Effector memory CD8-positive, alpha-beta T cell (primary cell): ENCODE measurements around the gene LHCGR.
"Not testable (repeated sequence)": the region's sequence is repeated elsewhere in the genome, so short reads cannot be mapped to it uniquely, and the experiment has no call there.

Experiments used
- ATAC-seq: fragments of 150-1000 bp; cut with Tn5 transposase; replicated peaks from 2 replicates; pipeline ENCODE4 v1.10.0; 2021; ENCODE audit warnings: mild to moderate bottlenecking, moderate library complexity
- DNase-seq, 3 experiments: peaks; one replicate each; pipeline ENCODE4 v3.0.0; 2021
- H3K27ac Mint-ChIP-seq, 2 donors: one replicate each; pipeline ENCODE4 v1.8.0; 2022; ENCODE audit warnings: mild to moderate bottlenecking in 2 of 2, mixed read lengths in 2 of 2, moderate library complexity in 2 of 2
- H3K27me3 Mint-ChIP-seq, 2 donors: one replicate each; pipeline ENCODE4 v1.8.0; 2022; ENCODE audit warnings: mixed read lengths in 2 of 2
- H3K36me3 Mint-ChIP-seq: one replicate; pipeline ENCODE4 v1.8.0; 2022; ENCODE audit warnings: mild to moderate bottlenecking, moderate library complexity, mixed read lengths; ENCODE audit not compliant: insufficient read depth
- H3K4me1 Mint-ChIP-seq, 2 donors: one replicate each; pipeline ENCODE4 v1.8.0; 2022; ENCODE audit warnings: low read depth in 2 of 2, mixed read lengths in 2 of 2
- H3K4me3 Mint-ChIP-seq, 2 donors: one replicate each; pipeline ENCODE4 v1.8.0; 2022; ENCODE audit warnings: mild to moderate bottlenecking in 2 of 2, mixed read lengths in 2 of 2, moderate library complexity in 2 of 2
- H3K9me3 Mint-ChIP-seq, 2 donors: one replicate each; pipeline ENCODE4 v1.8.0; 2022; ENCODE audit warnings: mixed read lengths in 2 of 2

The LHCGR gene

DNA sequence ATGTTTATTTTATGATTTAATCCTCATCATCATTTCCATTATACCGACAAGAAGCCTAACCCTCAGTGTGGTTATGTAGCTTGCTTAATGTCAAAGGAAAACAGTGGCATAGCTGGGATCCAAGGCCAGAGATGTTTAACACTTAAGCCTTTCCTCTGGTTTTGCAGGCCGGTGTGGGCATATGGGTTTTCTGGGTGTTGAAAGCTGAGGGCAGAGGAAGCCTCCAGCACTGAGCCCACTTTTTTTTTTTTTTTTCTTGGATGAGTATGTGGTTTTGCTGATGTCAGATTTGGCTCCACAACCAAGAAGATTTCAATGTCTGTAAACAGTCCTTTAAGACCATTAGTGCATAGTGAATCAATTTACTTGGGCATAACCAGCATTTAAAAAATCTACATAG is 41.3 kb downstream of the LHCGR start:
- DNase-seq (no peak), ATAC-seq (no peak)
- H3K27ac Mint-ChIP-seq, result no peak overlapping the region
- no peaks in the 10 kb centered on the region for H3K36me3 Mint-ChIP-seq
- peaks cover 6 to 11% of the 10 kb centered on the region in 2 donors for H3K27me3 Mint-ChIP-seq
- no peak overlapping the region for H3K4me3 Mint-ChIP-seq
- H3K4me1 Mint-ChIP-seq, result no peaks in the 10 kb centered on the region
- peaks cover 0 to 3% of the 10 kb centered on the region in 2 donors for H3K9me3 Mint-ChIP-seq

GRCh38 chr2:48713647-48714046 is 41.9 kb downstream of the LHCGR start:
- no peak for DNase-seq
- Mint-ChIP-seq H3K9me3 (peaks cover 0 to 3% of the 10 kb centered on the region in 2 donors), H3K27me3 (peaks cover 6 to 11% of the 10 kb centered on the region in 2 donors)

DNA sequence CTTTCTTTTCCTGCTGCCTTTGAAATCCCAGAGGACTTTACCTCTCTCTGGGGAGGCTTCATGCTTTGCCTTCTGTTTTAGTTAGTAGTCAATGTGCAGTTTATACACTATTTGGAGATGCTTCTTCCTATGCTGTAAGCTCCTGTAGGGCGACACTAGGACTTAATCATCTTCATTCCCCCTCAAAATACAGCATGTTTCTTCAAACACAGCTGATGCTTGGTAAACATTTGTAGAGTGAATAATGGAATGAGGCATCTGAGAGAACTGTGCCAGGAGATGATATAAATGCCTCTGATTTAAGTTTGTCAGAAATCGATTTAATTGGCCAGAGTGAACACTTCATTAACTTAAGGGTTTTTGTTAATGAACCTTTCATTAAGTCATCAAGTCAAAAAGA is 43.4 kb downstream of the LHCGR start:
- Mint-ChIP-seq H3K4me3 (no peak overlapping the region), H3K4me1 (no peaks in the 10 kb centered on the region), H3K27ac (no peak overlapping the region), H3K27me3 (peaks cover 6 to 11% of the 10 kb centered on the region in 2 donors), H3K36me3 (no peaks in the 10 kb centered on the region), H3K9me3 (peaks cover 0 to 3% of the 10 kb centered on the region in 2 donors)
- no peak for ATAC-seq
- DNase-seq, result no peak

More at GRCh38 chr2:48713647-48714046, 41.9 kb downstream of the LHCGR start:
- no peak for ATAC-seq
- Mint-ChIP-seq H3K4me3 (no peak overlapping the region), H3K27ac (no peak overlapping the region), H3K4me1 (no peaks in the 10 kb centered on the region), H3K36me3 (no peaks in the 10 kb centered on the region)

DNA sequence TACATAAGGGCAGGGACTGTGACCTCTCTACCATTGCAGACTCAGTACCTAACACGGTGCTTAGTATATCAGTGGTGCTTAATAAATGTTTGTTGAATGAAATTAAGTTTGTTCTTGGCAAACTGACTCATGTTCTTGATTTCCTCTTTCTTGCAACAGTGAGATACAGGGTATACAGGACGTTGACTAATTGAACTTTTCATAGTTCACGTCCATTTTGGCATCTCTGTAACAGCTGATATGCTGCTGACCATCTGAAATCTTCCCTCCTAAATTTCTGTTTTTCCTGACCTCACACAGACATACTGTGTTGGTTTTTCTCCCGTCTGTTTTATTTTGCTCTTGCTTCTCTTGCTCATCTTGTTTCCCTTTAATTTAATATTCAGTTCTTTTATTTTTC is 44.2 kb downstream of the LHCGR start:
- peaks cover 6 to 11% of the 10 kb centered on the region in 2 donors for H3K27me3 Mint-ChIP-seq
- H3K27ac Mint-ChIP-seq, result no peak overlapping the region
- DNase-seq, result no peak
- H3K4me1 Mint-ChIP-seq, result no peaks in the 10 kb centered on the region
- H3K9me3 Mint-ChIP-seq, result peaks cover 0 to 3% of the 10 kb centered on the region in 2 donors
- H3K4me3 Mint-ChIP-seq, result no peak overlapping the region
- H3K36me3 Mint-ChIP-seq, result no peaks in the 10 kb centered on the region
- no peak for ATAC-seq

DNA sequence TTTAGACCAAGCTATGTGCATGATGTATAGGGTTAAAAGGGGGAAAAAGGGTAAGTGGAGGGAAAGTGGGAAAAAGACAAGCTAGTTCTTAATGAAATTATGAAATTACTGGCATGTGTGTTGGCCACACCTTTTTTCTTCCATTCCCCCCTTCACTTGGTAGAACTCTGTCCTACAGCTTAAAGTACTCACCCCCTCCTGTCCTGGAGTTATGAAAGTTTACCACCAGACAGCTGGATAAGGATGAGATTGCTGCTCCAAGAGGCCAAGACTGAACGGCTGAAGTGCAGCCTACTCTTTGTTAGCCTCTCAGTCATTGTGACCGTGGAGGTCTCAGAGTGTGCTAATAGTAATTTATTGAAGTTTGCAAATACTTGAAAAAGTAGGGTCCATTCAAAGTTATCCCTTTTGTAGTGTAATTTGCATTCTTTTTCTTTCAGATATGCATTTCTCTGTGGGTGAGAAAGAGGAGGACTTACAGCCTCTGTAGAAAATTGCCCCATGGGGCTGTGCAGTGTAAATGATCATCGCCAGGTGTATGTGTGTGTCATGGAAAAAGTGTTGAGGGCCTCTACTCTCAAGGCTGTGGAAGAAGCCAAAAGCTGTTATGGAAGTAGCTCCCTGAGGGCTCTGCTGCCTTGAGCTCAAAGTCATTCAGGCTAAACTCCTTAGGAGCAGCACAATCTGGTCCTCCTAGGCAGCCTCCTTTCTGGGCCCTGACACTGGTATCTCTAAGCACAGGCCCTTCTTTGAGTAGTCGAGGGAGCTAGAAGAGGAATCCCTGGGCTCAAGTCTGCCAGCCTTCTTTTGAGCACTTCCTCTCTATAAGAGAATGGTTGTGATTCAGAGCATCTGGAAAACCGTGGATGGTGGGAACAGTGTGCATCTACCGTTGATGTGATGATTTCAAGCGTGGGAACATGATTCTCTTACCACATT is 46.2 kb downstream of the LHCGR start:
- H3K27me3 Mint-ChIP-seq, result peaks cover 6 to 11% of the 10 kb centered on the region in 2 donors
- H3K9me3 Mint-ChIP-seq, result peaks cover 0 to 5% of the 10 kb centered on the region in 2 donors
- no peak overlapping the region for H3K4me3 Mint-ChIP-seq
- DNase-seq (no peak), ATAC-seq (no peak)
- no peaks in the 10 kb centered on the region for H3K36me3 Mint-ChIP-seq
- H3K27ac Mint-ChIP-seq, result no peak overlapping the region
- H3K4me1 Mint-ChIP-seq, result no peaks in the 10 kb centered on the region

- H3K36me3 Mint-ChIP-seq, result no peaks in the 10 kb centered on the region
Observed at GRCh38 chr2:48707466-48707865, 48.1 kb downstream of the LHCGR start.

DNA sequence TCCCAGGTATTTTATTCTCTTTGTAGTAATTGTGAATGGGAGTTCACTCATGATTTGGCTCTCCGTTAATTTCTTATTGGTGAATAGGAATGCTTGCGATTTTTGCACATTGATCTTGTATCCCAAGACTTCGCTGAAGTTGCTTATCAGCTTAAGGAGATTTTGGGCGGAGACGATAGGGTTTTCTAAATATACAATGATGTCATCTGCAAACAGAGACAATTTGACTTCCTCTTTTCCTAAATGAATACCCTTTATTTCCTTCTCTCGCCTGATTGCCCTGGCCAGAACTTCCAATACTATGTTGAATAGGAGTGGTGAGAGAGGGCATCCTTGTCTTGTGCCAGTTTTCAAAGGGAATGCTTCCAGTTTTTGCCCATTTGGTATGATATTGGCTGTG is 51.9 kb downstream of the LHCGR start:
- H3K27ac Mint-ChIP-seq, ATAC-seq, H3K27me3 Mint-ChIP-seq, H3K4me3 Mint-ChIP-seq, H3K36me3 Mint-ChIP-seq, H3K4me1 Mint-ChIP-seq, H3K9me3 Mint-ChIP-seq, DNase-seq: not testable (repeated sequence)

More at GRCh38 chr2:48707466-48707865, 48.1 kb downstream of the LHCGR start:
- peaks cover 6 to 11% of the 10 kb centered on the region in 2 donors for H3K27me3 Mint-ChIP-seq
- no peak overlapping the region for H3K27ac Mint-ChIP-seq
- H3K9me3 Mint-ChIP-seq, result peaks cover 0 to 5% of the 10 kb centered on the region in 2 donors
- no peak overlapping the region for H3K4me3 Mint-ChIP-seq
- no peaks in the 10 kb centered on the region for H3K4me1 Mint-ChIP-seq
- no peak for ATAC-seq
- DNase-seq, result no peak

DNA sequence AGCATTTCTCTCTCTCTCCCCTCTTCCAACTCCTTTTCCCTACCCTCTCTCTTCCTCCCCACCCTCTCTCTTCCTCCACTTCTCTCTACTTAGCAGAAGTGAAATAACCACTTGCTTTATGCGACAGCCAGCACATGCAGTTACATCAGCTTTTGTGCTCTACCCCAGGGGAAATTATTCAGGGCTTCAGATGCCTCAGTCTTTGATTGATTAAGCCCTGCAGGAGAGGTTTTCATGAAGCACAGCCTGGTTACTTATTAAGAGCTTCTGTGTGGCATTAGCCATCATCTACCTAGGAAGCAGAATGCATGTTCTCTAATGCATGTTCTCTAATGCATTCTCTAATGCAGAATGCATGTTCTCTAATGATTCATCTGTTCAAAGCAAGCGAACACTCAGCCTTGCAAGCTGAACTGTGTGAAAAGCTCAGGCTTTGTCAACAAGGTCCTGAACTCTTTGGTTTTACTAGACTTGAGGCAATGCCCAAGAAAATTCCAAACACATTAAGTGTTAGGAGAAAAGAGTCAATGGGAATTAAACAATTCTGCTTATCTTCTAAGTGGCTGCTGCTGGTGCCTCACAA is 56.1 kb downstream of the LHCGR start:
- no peak for ATAC-seq
- Mint-ChIP-seq H3K4me3 (no peak overlapping the region), H3K4me1 (no peaks in the 10 kb centered on the region), H3K9me3 (no peaks in the 10 kb centered on the region), H3K27me3 (no peaks in the 10 kb centered on the region), H3K36me3 (no peaks in the 10 kb centered on the region), H3K27ac (no peak overlapping the region)
- no peak for DNase-seq

GRCh38 chr2:48696881-48697280 is 58.6 kb downstream of the LHCGR start:
- H3K27me3 Mint-ChIP-seq, result peaks cover 0 to 5% of the 10 kb centered on the region in 2 donors
- H3K36me3 Mint-ChIP-seq, result no peaks in the 10 kb centered on the region
- H3K4me3 Mint-ChIP-seq, result no peak overlapping the region
- no peaks in the 10 kb centered on the region for H3K4me1 Mint-ChIP-seq
- no peak for ATAC-seq
- H3K9me3 Mint-ChIP-seq, result no peaks in the 10 kb centered on the region
- DNase-seq, result no peak
- no peak overlapping the region for H3K27ac Mint-ChIP-seq

DNA sequence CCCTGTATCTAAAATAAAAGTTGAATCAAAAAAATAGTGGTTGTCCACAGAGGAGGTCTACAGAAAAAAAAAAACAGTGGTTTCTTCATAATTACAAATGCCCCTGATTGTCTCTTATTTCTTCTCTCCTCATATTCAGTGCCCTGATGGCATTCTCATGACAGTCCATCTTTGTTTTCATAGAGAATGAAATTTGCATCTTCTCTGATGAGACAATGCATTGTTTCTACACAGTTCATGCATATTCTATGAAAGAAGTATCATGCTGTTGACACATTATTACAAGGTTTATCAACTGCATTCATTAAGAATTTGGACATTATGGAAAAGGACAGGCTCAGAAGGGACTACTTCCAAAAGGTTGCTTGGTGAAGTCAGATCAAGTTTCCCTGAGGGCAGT is 59.5 kb downstream of the LHCGR start:
- Mint-ChIP-seq H3K27ac (no peak overlapping the region), H3K27me3 (peaks cover 0 to 5% of the 10 kb centered on the region in 2 donors), H3K4me3 (no peak overlapping the region), H3K4me1 (no peaks in the 10 kb centered on the region), H3K9me3 (no peaks in the 10 kb centered on the region), H3K36me3 (no peaks in the 10 kb centered on the region)
- DNase-seq, result no peak
- ATAC-seq, result no peak

DNA sequence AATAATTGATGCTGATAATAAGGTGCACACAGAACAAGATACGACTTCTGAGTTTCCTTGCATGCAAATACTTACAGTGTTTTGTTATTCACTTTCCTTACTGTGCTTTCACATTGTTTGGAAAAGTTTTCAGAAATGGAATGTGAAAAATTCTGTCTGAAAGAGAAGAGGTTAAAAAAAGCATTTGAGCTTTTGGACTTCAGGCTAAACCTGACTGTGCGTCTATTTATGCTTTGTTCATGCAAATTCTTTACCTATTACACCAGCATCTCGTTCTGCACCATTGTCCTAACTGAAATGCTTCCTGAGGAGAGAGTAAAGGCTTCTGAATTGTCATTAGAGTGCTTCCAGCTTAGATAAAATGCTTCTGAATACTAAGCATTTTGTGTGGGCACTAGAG is 61.4 kb downstream of the LHCGR start:
- ATAC-seq (no peak), DNase-seq (no peak)
- no peaks in the 10 kb centered on the region for H3K9me3 Mint-ChIP-seq
- H3K36me3 Mint-ChIP-seq, result no peaks in the 10 kb centered on the region
- H3K4me3 Mint-ChIP-seq, result no peak overlapping the region
- no peaks in the 10 kb centered on the region for H3K4me1 Mint-ChIP-seq
- no peak overlapping the region for H3K27ac Mint-ChIP-seq
- H3K27me3 Mint-ChIP-seq, result peaks cover 0 to 11% of the 10 kb centered on the region in 2 donors

- Mint-ChIP-seq H3K4me3 (no peak overlapping the region), H3K36me3 (no peaks in the 10 kb centered on the region), H3K27ac (no peak overlapping the region), H3K27me3 (peaks cover 0 to 11% of the 10 kb centered on the region in 2 donors), H3K4me1 (no peaks in the 10 kb centered on the region), H3K9me3 (no peaks in the 10 kb centered on the region)
- no peak for DNase-seq
- ATAC-seq, result no peak
Observed at GRCh38 chr2:48693645-48694044, 61.9 kb downstream of the LHCGR start.

- H3K27ac Mint-ChIP-seq, result no peak overlapping the region
- peaks cover 0 to 11% of the 10 kb centered on the region in 2 donors for H3K27me3 Mint-ChIP-seq
- no peaks in the 10 kb centered on the region for H3K36me3 Mint-ChIP-seq
- H3K9me3 Mint-ChIP-seq, result no peaks in the 10 kb centered on the region
- H3K4me1 Mint-ChIP-seq, result no peaks in the 10 kb centered on the region
- no peak overlapping the region for H3K4me3 Mint-ChIP-seq
- DNase-seq (no peak), ATAC-seq (no peak)
Observed at GRCh38 chr2:48693066-48693465, 62.5 kb downstream of the LHCGR start.
